Uterus (tissue), 4 donors: ENCODE results near the gene STX16. TPM values are rescaled to one million over a fixed set of nuclear protein-coding genes. Genes with fewer than 3 reads are reported as not detected.

Experiments
- DNase-seq, 2 donors: peaks; one replicate each; pipeline ENCODE4 v3.0.0-alpha.2; 2019 to 2020
- H3K27ac ChIP-seq, 2 donors: fragments of 200-600 bp; sonication (generic); 1 replicate in 1 of 2; 2 replicates in 1 of 2; pipeline ENCODE4 v1.5.1; 2016 to 2018
- H3K27me3 ChIP-seq, 2 donors: fragments of 200-600 bp; sonication (generic); one replicate each; pipeline ENCODE4 v1.5.1; 2018 to 2019; ENCODE audit warnings: control low read depth in 1 of 2
- H3K36me3 ChIP-seq, 2 donors: fragments of 200-600 bp; sonication (generic); one replicate each; pipeline ENCODE4 v1.5.1; 2019; ENCODE audit warnings: control low read depth in 1 of 2
- H3K4me1 ChIP-seq, 2 donors: fragments of 200-600 bp; sonication (generic); one replicate each; pipeline ENCODE4 v1.5.1; 2018 to 2019; ENCODE audit warnings: control low read depth in 1 of 2
- H3K4me3 ChIP-seq, 2 donors: fragments of 200-600 bp; sonication (generic); 1 replicate in 1 of 2; 2 replicates in 1 of 2; pipeline ENCODE4 v1.5.1; 2018 to 2019; ENCODE audit warnings: mild to moderate bottlenecking in 1 of 2
- H3K9me3 ChIP-seq, 2 donors: fragments of 200-600 bp; sonication (generic); one replicate each; pipeline ENCODE4 v1.5.1; 2019; ENCODE audit warnings: control low read depth in 1 of 2
- POLR2A ChIP-seq, 2 donors: fragments of 450-650 bp; IDR thresholded peaks; one replicate each; pipeline ENCODE4 v1.6.1; 2016; ENCODE audit warnings: antibody characterized with exemption in 2 of 2, mild to moderate bottlenecking in 1 of 2, moderate library complexity in 1 of 2
- intact Hi-C: fragments of 100-400 bp; cut with DNase I; formaldehyde crosslinking; loops from one replicate; pipeline ENCODE4 v1.15.1; 2023; ENCODE audit warnings: low total_unique reads
- total RNA-seq, 4 donors: library from RNA; depleted of rRNA in 3 of 4; stranded (reverse); fragments of >200 nt in 3 of 4; gene quantifications; one replicate each; pipeline versions ENCODE4 v1.1.0 to v1.2.4, GENCODE V29; 2014 to 2023
- TF ChIP-seq, protein P1 (sequence below), 4 experiments: fragments of 200-600 bp in 2 of 4; fragments of 450-650 bp in 2 of 4; sonication (generic) in 2 of 4; IDR thresholded peaks; one replicate each; pipeline ENCODE4 v1.5.1; 2016 to 2019; ENCODE audit warnings: antibody characterized with exemption in 4 of 4, mild to moderate bottlenecking in 2 of 4, moderate library complexity in 1 of 4
- donor health status: DM: yes; HTN: yes; CAD: no.

The STX16 gene, protein sequence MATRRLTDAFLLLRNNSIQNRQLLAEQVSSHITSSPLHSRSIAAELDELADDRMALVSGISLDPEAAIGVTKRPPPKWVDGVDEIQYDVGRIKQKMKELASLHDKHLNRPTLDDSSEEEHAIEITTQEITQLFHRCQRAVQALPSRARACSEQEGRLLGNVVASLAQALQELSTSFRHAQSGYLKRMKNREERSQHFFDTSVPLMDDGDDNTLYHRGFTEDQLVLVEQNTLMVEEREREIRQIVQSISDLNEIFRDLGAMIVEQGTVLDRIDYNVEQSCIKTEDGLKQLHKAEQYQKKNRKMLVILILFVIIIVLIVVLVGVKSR
- total RNA-seq, result 10 to 100 TPM; 32.6 to 82.7 (median 60.8) TPM

DNA sequence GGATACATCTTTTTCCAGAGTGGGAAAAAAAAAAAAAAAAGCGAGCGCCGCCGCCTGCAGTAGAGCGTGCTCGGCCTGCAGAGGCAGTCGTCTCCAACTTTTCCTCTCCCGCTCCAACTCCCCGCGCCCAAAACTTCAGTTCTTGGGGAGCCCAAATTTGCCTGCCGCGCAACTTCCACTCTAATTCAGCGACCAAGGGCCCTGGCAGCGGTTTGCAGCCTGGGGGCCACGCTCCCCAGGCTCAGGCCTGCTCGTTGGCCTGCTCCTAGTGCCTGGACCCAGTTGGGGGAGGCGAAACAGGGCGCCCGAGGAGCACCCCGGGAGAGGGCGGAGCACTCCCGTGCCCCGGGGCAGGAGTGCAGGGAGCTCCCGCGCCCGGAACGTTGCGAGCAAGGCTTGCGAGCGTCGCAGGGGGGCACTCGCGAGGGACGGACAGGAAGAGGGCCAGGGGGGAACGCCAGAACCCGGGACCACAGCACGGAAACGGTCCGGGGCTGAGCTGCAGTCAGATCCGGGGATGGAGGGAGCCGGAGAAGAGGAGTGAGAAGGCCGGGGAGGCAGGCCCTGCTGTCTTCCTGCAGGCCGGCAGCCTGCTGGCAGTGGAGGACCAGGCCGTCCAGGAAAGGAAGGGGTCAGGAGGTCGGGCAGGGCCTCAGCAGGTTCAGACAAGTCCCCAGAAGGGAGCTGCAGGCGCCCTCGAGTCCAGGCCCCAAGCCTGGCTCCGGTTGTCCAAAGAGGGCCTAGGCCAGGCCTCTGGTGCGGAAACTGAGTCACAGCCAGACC is at the start of gene STX16:
STX16 (plus strand) TSS at position 508 of the 783 bp plus-strand sequence. CDS start 724 bp downstream, outside the sequence.
- peaks cover 0 to 30% of the 10 kb centered on the region in 2 donors for H3K4me1 ChIP-seq
- intact Hi-C loops, result no loop called here
- peak; percentile 83 to 87 for DNase-seq

DNA sequence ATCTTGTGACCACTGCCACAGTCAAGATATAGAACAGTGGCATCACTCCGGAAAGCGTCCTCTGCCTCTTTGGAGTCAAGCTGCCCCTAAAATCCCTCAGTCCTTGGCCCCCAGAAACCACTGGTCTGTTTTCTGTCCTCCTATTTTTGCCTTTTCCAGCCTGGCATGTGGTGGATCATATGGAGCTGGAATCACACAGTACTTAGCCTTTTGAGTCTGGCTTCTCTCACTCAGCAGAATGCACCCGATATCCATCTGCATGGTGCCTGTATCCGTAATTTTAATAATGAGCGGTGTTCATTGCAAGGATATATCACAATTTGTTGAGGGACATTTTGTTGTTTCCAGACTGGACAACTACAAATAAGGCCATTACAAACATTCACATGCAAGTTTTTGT is 49.0 kb upstream of the STX16 start:
- intact Hi-C loops, result no loop called here
- TF ChIP-seq POLR2A (IDR thresholded peaks at IDR 0.05), result no peak
- TF ChIP-seq, protein P1, sequence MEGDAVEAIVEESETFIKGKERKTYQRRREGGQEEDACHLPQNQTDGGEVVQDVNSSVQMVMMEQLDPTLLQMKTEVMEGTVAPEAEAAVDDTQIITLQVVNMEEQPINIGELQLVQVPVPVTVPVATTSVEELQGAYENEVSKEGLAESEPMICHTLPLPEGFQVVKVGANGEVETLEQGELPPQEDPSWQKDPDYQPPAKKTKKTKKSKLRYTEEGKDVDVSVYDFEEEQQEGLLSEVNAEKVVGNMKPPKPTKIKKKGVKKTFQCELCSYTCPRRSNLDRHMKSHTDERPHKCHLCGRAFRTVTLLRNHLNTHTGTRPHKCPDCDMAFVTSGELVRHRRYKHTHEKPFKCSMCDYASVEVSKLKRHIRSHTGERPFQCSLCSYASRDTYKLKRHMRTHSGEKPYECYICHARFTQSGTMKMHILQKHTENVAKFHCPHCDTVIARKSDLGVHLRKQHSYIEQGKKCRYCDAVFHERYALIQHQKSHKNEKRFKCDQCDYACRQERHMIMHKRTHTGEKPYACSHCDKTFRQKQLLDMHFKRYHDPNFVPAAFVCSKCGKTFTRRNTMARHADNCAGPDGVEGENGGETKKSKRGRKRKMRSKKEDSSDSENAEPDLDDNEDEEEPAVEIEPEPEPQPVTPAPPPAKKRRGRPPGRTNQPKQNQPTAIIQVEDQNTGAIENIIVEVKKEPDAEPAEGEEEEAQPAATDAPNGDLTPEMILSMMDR (IDR thresholded peaks at IDR 0.05), result no peak
- DNase-seq, result no peak
- Histone ChIP-seq H3K27me3 (no peaks in the 10 kb centered on the region), H3K9me3 (no peaks in the 10 kb centered on the region), H3K36me3 (no peaks in the 10 kb centered on the region), H3K4me3 (no peak overlapping the region), H3K4me1 (peaks cover 7% of the 10 kb centered on the region in 2 donors), H3K27ac (no peak overlapping the region)

More for the DNA sequence above, at the start of gene STX16:
- H3K27me3 ChIP-seq, result no peaks in the 10 kb centered on the region
- no peaks in the 10 kb centered on the region for H3K36me3 ChIP-seq
- H3K27ac ChIP-seq, result peak within 1 kb of the TSS; percentile 87 to 97
- no peaks in the 10 kb centered on the region for H3K9me3 ChIP-seq
- H3K4me3 ChIP-seq, result peak within 1 kb of the TSS; percentile 59 to 95
- TF ChIP-seq, protein P1 (IDR thresholded peaks at IDR 0.05), result peak; percentile 45 to 69 (median 52)
- peak in 1 of 2 donors; percentile 63 for TF ChIP-seq POLR2A (IDR thresholded peaks at IDR 0.05)

DNA sequence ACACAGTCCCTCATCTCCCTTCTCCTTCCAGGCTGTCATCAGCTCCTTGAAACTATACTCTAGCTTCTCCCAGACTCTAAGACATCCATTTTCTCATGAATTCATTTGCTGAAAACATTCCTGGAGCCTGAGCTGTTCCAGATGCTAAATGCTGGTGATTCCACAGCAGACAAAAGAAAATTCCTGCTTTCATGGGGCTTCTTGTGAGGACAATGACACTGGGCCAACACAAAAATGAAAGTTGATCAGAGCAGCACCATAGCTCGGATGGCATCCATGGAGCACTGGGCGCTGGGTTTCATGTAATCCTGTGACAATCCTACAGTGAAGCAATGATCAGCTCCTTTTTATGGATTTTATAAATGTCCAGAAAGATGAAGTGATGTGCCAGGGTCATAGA is 47.4 kb upstream of the STX16 start:
- no peak for DNase-seq
- Histone ChIP-seq H3K4me3 (no peak overlapping the region), H3K4me1 (peaks cover 0 to 7% of the 10 kb centered on the region in 2 donors), H3K9me3 (no peaks in the 10 kb centered on the region), H3K36me3 (no peaks in the 10 kb centered on the region), H3K27me3 (no peaks in the 10 kb centered on the region), H3K27ac (peak overlapping the region in 1 of 2 donors; percentile 16)
- TF ChIP-seq POLR2A (IDR thresholded peaks at IDR 0.05), result no peak
- TF ChIP-seq, protein P1 (IDR thresholded peaks at IDR 0.05), result no peak
- intact Hi-C loops, result no loop called here

DNA sequence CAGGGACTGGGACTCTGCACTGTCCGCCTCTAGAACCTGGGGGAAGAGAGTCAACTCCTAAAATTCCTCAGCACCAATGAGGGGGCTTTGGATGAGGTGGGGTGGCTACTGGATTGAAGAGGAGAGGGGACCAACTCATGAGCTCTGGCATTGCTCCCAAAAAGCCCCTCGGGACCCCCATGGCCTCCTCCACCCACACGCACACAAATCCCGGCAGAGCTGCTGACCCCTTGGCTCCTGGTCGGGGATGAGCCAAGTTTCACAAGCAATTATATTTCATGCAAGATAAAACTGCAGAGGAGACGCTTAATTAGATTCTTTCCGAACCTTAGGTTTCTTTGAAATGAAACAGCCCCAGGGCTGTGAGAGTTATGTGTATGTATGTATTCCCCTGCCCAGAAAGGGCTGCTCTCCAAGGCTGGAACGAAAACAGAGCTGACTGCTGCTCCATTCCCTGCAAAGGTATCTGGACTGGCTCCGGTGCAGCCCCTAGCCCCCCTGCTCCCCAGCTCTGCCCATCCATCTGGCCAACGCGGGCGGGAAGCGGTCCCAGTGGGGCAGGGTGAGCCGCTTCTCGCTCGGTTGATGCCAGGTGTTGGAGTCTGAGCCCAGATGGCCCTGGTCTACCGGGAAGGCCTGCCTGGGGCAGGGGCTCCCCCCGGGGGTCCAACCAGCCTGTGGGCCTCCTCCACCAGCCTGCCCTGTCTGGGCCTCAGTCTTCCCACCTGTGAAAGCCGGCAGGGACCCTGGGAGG is 46.8 kb upstream of the STX16 start:
- H3K4me1 ChIP-seq, result peaks cover 0 to 7% of the 10 kb centered on the region in 2 donors
- peak overlapping the region; percentile 16 to 30 for H3K27ac ChIP-seq
- peak in 1 of 2 donors; percentile 32 for DNase-seq
- no peaks in the 10 kb centered on the region for H3K27me3 ChIP-seq
- TF ChIP-seq, protein P1 (IDR thresholded peaks at IDR 0.05), result no peak
- no peak for TF ChIP-seq POLR2A (IDR thresholded peaks at IDR 0.05)
- H3K36me3 ChIP-seq, result no peaks in the 10 kb centered on the region
- intact Hi-C loops, result no loop called here
- H3K4me3 ChIP-seq, result no peak overlapping the region
- H3K9me3 ChIP-seq, result no peaks in the 10 kb centered on the region
